ENCODE data around the gene MED7.
"Not testable (repeated sequence)": the region's sequence is repeated elsewhere in the genome, so short reads cannot be mapped to it uniquely, and the experiment has no call there.

Gene MED7

DNA sequence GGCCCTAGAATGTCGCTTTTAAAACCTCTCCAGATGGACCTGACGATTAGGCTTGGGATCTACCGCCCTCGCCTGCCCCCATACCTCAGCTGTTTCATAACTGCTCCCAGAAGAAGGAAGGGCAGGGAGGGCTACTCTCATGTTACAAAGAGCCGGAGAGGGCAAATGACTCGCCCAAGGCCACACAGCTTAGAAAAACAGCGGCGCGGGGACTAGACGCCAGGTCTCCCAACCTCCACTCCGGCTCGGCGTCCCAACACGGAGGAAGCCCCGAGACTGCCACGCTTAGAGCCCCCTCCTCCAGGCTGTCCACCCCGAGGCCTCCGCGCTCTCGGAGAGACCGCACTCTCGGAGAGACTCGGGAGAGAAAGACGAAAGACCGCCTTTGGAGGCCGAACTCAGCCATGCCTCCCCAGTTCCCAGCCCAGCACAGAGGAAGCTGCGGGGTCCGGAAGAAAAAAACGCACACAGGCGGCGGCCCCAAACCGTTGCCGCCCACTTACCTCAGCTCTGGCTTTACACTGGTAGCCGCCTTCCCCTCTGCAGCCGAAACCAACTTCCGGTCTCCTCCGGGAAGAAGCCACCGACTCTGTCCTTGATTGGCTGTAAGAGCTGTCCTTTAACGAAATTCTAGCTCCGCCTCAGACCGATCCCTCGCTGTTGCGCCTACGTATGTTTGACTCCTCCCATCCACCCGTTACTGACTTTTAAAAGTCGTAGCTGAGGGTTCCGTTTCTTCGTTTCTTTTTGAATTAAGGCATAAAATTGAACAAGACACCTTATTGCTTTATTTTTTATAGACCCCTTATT, at the start of gene MED7:
MED7 (minus strand) TSS at position 549 of the 810 bp plus-strand sequence. CDS start 3,434 bp downstream, outside the sequence.
- DNase-seq (ENCODE audit: low read depth), result peak; percentile 82

DNA sequence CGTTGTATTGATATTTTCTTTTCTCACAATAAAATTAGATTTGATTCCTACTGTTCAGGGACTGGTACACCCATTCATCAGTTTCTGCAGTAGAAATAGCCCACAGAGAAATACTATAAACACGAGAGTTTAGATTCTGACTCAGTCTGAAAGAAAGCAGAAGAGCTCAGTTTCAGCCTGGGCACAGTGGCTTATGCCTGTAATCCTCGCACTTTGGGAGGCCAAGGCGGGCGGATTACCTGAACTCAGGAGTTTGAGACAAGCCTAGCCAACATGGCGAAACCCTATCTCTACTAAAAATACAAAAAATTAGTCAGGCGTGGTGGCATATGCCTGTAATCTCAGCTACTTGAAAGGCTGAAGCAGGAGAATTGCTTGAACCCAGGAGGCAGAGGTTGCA, 46.6 kb upstream of the MED7 start:
- peak; percentile 34 for DNase-seq (ENCODE audit: low read depth)

- no peak for DNase-seq (ENCODE audit: low read depth)
Measured at GRCh38 chr5:157188270-157188669, 45.6 kb upstream of the MED7 start.

GRCh38 chr5:157187046-157187754, 44.5 kb upstream of the MED7 start:
- DNase-seq (ENCODE audit: low read depth), result no peak

- no peak for DNase-seq (ENCODE audit: low read depth)
Measured at GRCh38 chr5:157186309-157187045, 43.8 kb upstream of the MED7 start.

DNA sequence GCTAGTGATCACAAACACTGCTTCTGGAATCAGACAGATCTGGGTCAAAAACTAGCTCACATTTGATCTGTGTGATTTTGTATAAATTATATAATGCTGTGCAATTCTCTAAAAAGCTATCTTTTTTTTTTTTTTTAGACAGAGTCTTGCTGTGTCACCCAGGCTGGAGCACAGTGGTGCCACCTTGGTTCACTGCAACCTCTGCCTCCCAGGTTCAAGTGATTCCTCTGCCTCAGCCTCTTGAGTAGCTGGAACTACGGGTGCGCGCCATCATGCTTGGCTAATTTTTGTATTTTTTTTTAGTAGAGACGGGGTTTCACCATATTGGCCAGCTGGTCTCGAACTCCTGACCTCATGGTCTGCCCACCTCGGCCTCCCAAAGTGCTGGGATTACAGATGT, 42.5 kb upstream of the MED7 start:
- not testable (repeated sequence) for DNase-seq (ENCODE audit: low read depth)

GRCh38 chr5:157184117-157184670, 41.5 kb upstream of the MED7 start:
- no peak for DNase-seq (ENCODE audit: low read depth)

- no peak for DNase-seq (ENCODE audit: low read depth)
Measured at GRCh38 chr5:157182143-157182757, 39.6 kb upstream of the MED7 start.

DNA sequence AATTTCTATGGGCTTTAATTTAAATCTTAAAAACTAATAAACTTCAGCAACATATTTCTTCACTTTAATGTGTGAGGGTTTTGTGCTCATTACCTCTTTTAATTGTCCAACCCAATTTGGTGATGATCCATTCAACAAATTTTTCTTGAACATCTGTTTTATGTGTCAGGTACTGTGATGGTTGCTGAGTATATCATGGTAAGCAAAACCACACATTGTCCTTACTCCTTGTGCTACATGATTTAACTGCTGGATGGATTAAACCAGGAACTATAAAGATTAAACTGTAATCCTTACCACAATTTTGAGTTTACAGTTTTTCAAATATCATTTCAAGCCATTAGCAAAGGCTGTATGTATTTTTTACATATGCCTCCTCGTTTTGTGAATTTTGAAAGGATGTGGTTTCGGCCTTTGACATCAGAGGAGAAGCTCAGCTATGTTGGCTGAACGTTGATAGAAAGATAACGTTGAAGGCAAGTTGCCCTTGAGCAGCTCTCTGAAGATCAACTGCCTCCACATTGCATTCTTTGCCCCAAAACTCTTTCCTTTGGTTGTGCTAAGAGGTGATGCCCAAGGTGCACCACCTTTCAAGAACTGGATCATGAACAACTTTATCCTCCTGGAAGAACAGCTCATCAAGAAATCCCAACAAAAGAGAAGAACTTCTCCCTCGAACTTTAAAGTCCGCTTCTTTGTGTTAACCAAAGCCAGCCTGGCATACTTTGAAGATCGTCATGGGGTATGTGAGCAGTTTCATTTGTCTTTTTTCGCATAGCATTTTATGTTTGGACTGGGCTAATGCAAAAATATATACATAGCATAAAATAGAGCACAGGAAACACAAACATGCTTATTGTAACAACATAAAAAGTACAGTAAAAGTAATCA, 38.0 kb upstream of the MED7 start, which contains the start of gene ITK:
ITK (plus strand) TSS at position 467 of the 891 bp plus-strand sequence; CDS start at position 605, 138 bp downstream.
- no peak for DNase-seq (ENCODE audit: low read depth)

- DNase-seq (ENCODE audit: low read depth), result no peak
Measured at GRCh38 chr5:157178966-157179365, 36.3 kb upstream of the MED7 start.

DNA sequence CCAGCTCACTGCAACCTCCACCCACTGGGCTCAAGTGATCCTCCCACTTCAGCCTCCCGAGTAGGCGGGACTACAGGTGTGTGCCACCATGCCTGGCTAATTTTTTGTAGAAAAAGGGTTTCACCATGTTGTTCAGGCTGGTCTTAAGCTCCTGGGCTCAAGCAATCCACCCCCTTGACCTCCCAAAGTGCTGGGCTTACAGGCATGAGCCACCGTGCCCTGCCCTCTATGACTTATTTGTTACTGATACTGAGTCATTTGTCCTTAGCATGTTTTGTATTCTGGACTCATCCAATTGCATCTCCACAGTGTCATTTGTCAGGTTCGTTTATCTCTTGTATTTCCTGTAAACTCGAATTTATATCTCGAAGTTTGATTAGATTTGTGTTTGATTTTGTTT, 35.3 kb upstream of the MED7 start:
- DNase-seq (ENCODE audit: low read depth), result no peak

GRCh38 chr5:157175071-157175612, 32.5 kb upstream of the MED7 start:
- DNase-seq (ENCODE audit: low read depth), result no peak

GRCh38 chr5:157172403-157172802, 29.7 kb upstream of the MED7 start:
- peak; percentile 81 for DNase-seq (ENCODE audit: low read depth)

DNA sequence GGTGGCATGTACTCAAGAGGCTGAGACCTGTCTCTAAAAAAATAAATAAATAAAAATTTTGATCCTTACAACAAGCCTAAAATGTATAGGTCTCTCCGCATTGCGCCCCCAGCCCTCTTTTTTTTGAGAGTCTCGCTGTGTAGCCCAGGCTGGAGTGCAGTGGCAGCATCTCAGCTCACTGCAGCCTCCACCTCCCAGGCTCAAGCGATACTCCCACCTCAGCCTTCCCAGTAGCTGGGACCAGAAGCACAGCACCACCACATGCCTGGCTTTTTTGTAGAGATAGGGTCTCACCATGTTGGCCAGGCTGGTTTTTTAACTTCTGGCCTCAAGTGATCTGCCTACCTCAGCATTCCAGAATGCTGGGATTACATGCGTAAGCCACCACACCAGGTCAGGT, 25.6 kb upstream of the MED7 start:
- DNase-seq (ENCODE audit: low read depth), result no peak

DNA sequence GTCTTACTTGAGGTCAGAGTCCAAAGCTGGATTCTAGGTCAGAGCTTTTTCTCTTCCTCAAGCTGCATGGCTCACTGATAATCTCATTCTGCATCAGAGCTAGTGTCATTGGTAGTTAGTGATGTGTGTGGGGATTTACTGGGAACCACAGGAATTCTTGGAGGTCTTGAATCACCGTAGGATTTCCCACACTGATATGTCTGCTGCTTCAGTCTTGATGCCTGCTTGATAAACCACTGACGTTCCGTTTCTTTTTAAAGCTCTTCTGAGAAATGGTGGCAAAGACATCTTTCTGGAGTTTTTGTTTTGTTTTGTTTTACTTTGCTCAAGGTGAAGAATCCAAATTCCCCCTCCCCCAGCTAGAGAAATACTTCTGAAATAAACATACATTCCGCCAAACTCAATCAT, 24.6 kb upstream of the MED7 start:
- DNase-seq (ENCODE audit: low read depth), result no peak

- DNase-seq (ENCODE audit: low read depth), result no peak
Measured at GRCh38 chr5:157166214-157167213, 23.8 kb upstream of the MED7 start, which contains the start of gene GARIN3. Gene GARIN3, minus strand, starts transcription at chr5:157166264. Its CDS starts 96 bp downstream, at chr5:157166168.

DNA sequence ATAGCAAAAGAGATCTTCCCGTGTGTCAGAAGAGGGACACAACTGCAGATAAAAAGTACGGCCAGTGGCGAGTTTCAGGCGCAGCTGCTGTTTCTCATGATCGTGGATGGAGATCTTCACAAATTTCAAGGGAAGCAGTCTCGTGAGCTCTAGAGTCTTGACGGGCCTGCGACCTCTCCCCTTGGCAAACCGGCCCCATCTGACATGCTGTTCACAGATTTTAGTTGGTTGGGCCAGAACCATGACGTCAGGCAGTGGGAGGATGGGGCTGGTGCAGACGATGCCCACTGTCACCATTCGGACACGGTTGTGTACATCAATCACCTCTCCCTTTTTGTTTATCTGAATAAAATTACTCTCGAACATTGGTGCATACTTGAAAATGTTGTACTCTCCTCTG, 23.0 kb upstream of the MED7 start:
- DNase-seq (ENCODE audit: low read depth), result no peak

DNA sequence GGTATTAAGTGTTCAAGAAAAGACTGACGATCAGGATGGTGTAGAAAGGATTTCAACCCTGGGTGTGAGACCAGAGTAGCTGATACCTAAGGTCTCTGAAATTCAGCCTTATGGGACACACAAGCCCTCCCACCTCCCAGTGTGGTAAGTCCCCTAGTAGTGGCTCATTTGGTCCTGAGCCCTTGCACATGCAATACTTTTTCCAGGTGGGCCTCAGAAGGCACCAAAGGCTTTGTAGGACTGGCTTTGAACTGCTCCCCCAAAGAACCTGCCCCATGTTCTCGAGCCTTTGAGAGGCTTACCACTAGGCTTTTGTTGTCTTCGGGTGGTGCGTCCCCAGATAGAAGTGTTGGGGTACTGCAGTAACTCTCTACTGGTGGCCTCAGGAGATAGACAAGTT, 22.6 kb upstream of the MED7 start:
- no peak for DNase-seq (ENCODE audit: low read depth)

DNA sequence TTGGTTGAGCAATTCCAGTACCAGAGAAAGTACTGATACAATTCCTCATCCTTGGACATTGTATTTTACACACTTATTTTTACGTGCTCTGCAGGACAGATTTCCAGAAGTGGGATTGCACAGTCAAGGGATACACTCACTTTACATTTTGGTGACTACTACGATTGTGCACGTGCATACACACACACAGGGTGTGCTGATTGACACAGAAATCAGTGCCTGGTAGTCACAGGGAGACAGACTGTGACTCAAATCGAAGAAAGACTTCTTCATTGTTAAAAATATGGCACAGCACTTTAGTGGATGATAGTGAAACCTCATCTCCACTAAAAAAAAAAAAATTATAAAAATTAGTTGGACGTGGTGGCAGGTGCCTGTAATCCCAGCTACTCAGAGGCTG, 21.9 kb upstream of the MED7 start:
- no peak for DNase-seq (ENCODE audit: low read depth)
